GDM1 (cell line): ENCODE results near the gene HAX1.
A peak's percentile ranks its signal among the peaks of the same experiment; 100 is the strongest.
"Not testable (repeated sequence)": the region's sequence is repeated elsewhere in the genome, so short reads cannot be mapped to it uniquely, and the experiment has no call there.

Source experiments
- DNase-seq: peaks from one replicate; lab custom pipeline; 2025; lab: John Stamatoyannopoulos, UW

The HAX1 gene

DNA sequence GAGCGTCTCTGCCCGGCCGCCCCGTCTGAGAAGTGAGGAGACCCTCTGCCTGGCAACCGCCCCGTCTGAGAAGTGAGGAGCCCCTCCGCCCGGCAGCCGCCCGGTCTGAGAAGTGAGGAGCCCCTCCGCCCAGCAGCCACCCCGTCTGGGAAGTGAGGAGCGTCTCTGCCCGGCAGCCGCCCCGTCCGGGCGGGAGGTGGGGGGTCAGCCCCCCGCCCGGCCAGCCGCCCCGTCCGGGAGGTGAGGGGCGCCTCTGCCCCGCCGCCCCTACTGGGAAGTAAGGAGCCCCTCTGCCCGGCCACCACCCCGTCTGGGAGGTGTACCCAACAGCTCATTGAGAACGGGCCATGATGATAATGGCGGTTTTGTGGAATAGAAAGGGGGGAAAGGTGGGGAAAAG, 15.2 kb downstream of the HAX1 start:
- not testable (repeated sequence) for DNase-seq

GRCh38 chr1:154288661-154289060, 16.2 kb downstream of the HAX1 start:
- DNase-seq = no peak

DNA sequence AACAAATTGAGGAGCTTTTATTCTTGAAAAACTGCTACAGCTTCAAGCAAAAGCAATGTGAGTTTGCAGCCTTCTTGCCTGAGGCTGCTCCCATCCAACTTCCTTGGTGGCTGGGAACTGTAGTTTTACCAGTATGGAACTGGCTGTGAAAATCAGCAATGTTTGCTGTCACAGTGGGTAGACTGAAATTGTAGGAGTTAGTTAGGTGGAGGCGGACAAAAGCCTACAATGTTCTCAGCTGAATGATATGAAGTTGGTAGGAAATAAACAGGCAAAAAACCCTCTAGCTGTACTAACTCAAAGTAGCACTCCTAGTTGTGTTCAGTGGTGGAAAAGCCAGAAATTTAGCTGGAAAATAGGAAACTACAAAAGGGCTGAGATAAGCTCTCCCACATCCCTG, 18.5 kb downstream of the HAX1 start:
- DNase-seq = no peak

- no peak for DNase-seq
Observed at GRCh38 chr1:154295408-154296235, 23.2 kb downstream of the HAX1 start.

DNA sequence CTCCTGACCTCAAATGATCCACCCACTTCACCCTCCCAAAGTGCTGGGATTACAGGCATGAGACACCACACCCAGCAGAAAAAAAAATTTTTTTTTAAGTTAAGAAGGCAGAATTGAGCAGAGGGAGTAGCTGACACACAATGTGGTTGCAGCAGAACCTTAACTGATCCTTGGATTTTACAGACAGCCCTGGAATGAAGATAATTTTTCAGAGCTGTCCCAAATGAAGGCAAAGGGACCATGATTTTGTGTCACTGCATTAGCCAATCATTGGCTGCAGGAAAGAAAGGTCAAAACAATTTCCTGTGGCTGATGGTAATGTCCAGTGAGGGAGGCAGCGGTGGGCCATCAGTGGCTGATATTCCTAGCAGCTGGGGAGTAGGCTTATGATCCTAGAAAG, 29.2 kb downstream of the HAX1 start:
- DNase-seq = no peak

DNA sequence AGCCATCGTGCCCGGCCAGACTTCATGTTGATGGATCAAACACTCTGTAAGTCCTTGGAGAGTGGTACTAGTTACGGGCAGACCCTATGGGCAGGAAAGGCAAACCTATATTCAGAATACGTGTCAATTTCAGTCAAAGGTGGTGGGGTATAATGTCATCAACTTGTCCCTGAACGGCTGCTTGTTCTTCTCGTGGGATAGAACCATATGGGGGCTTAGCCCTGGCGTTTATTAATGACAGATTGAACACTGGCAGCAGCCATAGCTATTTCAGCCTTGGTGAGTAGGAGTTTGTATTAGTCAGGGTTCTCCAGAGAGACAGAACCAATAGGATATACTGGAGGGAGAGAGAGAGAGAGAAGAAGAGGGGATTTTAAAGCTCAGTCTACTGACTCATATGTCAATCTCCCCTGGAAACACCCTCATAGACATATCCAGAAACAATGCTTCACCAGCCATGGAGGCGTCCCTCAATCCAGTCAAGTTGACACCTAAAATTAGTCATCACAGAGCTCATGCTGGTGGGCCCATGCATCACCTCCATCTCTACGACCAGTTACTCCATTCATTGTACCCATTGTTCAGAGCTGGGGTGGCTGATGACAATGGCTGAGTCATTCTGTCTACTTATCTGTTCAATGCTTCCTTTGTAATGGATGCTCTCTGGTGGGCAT, 32.4 kb downstream of the HAX1 start:
- DNase-seq = no peak

DNA sequence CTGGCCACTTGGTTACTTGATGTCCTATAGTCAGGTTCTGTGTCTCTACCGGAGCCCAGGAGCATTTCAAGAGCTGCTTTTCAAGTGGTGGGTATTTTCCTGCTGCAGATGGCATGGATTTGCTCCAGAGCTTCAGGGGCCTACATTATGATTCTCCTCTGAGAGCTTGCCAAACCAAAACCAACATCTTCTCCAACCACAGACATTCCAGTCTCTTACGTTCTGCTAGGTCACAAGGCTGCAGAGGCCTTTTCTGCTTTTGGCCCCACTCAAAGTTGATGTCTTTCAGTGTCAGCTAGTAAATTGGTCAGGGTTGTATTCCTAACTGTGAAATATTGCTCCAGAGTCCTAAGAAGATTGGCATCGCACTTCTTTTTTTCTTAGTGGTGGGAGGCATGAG, 33.7 kb downstream of the HAX1 start:
- no peak for DNase-seq

DNA sequence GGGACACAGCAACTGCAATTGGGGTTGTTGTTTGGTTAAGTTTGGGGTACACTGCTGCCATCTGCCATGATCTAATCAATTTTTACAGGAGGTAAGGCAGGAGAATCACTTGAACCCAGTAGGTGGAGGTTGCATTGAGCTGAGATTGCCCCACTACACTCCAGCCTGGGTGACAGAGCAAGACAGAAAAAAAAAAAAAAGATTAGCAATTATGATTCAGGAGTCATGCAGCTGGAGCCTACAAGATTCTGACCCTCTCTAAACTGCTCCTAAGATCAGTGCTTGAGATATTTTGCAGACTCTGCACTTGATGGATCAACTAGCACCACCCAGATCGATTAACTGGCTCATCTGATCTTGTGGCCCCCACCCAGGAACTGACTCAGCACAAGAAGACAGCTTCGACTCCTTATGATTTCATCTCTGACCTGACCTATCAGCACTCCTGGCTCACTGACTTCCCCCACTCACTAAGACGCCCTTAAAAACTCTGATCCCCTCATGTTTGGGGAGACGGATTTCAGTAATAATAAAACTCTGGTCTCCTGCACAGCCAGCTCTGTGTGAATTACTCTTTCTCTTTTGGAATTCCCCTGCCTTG, 35.3 kb downstream of the HAX1 start:
- not testable (repeated sequence) for DNase-seq

GRCh38 chr1:154309136-154309535, 36.7 kb downstream of the HAX1 start:
- not testable (repeated sequence) for DNase-seq

DNA sequence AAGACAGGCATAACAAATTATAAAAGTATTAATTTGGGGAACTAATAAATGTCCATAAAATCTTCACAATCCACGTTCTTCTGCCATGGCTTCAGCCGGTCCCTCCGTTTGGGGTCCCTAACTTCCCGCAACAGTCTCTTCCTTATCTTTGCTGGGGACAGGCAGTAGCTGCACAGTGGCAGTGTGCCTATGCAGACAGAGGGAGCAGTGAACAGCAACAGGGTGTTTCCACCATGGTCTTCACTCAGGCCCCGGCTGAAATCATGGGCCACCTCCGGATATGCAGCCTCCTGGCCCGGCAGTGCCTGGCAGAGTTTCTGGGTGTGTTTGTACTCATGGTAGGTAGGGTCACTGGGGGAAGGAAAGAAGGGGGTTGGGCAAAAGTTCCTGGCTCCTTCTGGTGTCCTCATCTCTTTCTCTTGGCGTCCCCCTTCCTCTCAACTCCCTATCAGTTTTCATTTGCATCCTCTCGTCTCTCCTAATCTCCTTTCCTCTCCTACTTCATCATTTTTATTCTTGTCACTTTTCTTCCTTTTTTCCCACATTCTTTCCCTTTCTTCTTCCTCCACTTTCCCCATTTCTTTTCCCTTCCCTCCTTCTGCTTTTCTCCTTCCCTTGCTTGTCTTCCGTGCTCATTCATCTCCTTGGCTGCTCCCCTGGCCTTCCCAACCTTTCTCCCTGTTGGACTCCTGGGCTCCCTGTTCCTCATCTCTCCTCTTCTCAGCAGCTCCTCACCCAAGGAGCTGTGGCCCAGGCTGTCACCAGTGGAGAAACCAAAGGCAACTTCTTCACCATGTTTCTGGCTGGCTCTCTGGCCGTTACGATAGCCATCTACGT, 40.0 kb downstream of the HAX1 start:
- not testable (repeated sequence) for DNase-seq

DNA sequence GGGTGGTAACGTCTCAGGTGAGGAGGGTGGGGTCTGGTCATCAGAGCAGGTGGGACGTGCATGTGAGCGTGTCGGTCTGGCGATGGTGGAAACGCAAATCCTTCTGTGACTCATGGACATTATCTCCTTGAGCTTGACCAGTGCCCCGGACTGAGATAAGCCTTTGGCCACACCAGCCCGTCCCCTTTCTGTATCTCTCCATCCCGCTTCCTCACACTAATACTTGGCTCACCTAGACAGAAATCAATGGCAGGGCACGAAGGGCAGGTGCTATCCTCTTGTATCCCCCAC, 40.6 kb downstream of the HAX1 start:
- no peak for DNase-seq

GRCh38 chr1:154314226-154314625, 41.8 kb downstream of the HAX1 start:
- not testable (repeated sequence) for DNase-seq

- DNase-seq = no peak
Observed at GRCh38 chr1:154316704-154317103, 44.3 kb downstream of the HAX1 start.

- DNase-seq = no peak
Observed at GRCh38 chr1:154318386-154318785, 46.0 kb downstream of the HAX1 start.

GRCh38 chr1:154320882-154321608, 48.6 kb downstream of the HAX1 start, which contains the start of gene AQP10:
AQP10 (plus strand) TSS chr1:154321093; CDS start chr1:154321156, 63 bp downstream.
- no peak for DNase-seq

DNA sequence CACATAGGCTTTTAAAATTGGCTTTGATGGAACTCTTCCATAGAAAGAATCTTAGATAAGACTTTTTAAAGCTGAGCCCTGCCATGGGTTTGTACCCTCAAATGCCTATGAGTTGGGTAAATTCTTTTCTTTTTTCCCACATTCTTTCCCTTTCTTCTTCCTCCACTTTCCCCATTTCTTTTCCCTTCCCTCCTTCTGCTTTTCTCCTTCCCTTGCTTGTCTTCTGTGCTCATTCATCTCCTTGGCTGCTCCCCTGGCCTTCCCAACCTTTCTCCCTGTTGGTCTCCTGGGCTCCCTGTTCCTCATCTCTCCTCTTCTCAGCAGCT, 49.1 kb downstream of the HAX1 start:
- DNase-seq = not testable (repeated sequence)

DNA sequence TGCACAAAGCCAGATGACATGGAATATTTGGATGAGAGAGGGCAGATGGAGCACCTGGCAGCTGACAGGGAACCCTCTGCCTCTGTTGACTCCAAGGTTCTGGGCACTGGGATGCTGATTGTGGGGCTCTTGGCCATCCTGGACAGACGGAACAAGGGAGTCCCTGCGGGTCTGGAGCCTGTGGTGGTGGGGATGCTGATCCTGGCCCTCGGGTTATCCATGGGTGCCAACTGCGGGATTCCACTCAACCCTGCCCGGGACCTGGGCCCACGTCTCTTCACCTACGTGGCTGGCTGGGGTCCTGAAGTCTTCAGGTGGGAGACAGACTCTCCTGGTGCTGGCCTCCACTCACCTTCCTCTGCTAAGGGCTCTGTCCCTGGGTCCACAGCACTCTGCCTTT, 51.1 kb downstream of the HAX1 start:
- no peak for DNase-seq

DNA sequence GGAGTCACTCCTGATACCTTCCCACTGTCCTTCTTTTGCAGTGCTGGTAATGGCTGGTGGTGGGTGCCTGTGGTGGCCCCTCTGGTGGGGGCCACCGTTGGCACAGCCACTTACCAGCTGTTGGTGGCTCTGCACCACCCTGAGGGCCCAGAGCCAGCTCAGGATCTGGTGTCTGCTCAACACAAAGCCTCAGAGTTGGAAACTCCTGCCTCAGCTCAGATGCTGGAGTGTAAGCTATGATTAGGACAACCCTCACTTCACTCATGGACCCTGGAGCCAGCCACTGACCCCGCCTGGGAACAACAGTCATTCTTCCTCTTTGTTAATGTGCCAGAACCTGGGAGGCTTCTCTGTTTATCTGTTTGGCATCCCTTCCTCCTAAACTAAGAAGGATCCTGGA, 51.8 kb downstream of the HAX1 start:
- DNase-seq = no peak

- DNase-seq = peak; percentile 71
Observed at GRCh38 chr1:154324669-154325582, 52.5 kb downstream of the HAX1 start, which contains the start of gene ATP8B2. ATP8B2 (plus strand) TSS chr1:154325525; CDS start chr1:154328142, 2,617 bp downstream.
